Muscle layer of duodenum (tissue), 2 donors: Measurements from ENCODE around the gene BET1.

Experiments used
- H3K27ac ChIP-seq: one replicate; pipeline ENCODE4 v1.7.0; 2013; ENCODE audit warnings: mild to moderate bottlenecking, low read length
- H3K27me3 ChIP-seq: one replicate; pipeline ENCODE4 v1.7.0; 2013; ENCODE audit warnings: low read depth, mild to moderate bottlenecking, control low read depth, low read length
- H3K36me3 ChIP-seq, 2 donors: one replicate each; pipeline ENCODE4 v1.7.0; 2013; ENCODE audit warnings: low read length in 2 of 2, control low read depth in 1 of 2, mild to moderate bottlenecking in 1 of 2; ENCODE audit not compliant: insufficient read depth in 2 of 2, control insufficient read depth in 1 of 2
- H3K4me1 ChIP-seq, 2 donors: one replicate each; pipeline ENCODE4 v1.7.0; 2013; ENCODE audit warnings: low read length in 2 of 2, mild to moderate bottlenecking in 2 of 2, control low read depth in 1 of 2, moderate library complexity in 1 of 2; ENCODE audit not compliant: insufficient read depth in 2 of 2, control insufficient read depth in 1 of 2
- H3K4me3 ChIP-seq, 2 donors: one replicate each; pipeline ENCODE4 v1.7.0; 2013; ENCODE audit warnings: low read length in 2 of 2, low read depth in 1 of 2, mild to moderate bottlenecking in 1 of 2
- H3K9me3 ChIP-seq, 2 donors: one replicate each; pipeline ENCODE4 v1.7.0; 2013; ENCODE audit warnings: low read length in 2 of 2, control low read depth in 1 of 2, mild to moderate bottlenecking in 1 of 2; ENCODE audit not compliant: control insufficient read depth in 1 of 2
- donor health status: healthy.

The BET1 gene

DNA sequence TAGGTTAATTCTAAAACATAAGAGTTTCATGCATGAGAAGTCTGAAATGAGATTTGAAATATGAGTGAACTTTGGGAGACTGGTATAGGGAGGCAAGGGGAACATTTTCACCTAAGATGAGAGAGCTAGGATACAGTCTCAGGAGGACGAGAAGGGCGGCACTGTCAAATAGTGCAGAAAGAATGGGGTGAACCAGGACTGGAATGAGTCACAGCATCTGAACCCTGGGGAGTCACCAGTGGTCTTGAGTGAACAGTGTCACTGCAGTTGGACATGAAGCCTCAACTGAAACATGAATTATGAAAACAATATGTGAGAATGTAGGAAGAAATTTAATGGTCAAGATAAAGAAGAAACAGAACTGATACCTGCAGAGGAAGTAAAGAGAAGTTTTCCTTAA lies 48.9 kb downstream of the BET1 start:
- H3K4me1 ChIP-seq: no peaks in the 10 kb centered on the region
- no peak overlapping the region for H3K4me3 ChIP-seq
- H3K27ac ChIP-seq: no peak overlapping the region
- no peaks in the 10 kb centered on the region for H3K36me3 ChIP-seq
- H3K27me3 ChIP-seq: no peaks in the 10 kb centered on the region
- H3K9me3 ChIP-seq: no peaks in the 10 kb centered on the region

DNA sequence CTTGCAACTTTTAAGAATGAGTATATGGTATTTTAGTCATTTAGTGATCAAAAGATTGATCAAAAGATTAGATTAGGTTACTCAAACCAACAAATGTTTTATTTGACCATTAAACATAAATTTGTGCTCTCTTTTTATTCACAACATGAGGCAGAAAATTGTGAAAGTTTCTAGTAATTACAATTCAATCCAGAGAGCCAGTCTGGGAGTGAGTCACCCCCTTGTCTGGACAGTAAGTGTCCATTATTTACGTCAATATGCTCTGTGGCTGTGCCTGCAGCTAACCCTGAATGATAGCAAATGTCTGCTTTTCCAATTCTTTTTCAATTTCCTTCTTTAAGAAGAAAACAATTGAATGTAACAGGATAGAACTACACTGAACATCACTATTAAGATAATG lies 54.7 kb downstream of the BET1 start:
- H3K4me3 ChIP-seq: no peak overlapping the region
- H3K27me3 ChIP-seq: no peaks in the 10 kb centered on the region
- H3K27ac ChIP-seq: no peak overlapping the region
- H3K9me3 ChIP-seq: no peaks in the 10 kb centered on the region
- no peaks in the 10 kb centered on the region for H3K36me3 ChIP-seq
- no peaks in the 10 kb centered on the region for H3K4me1 ChIP-seq

DNA sequence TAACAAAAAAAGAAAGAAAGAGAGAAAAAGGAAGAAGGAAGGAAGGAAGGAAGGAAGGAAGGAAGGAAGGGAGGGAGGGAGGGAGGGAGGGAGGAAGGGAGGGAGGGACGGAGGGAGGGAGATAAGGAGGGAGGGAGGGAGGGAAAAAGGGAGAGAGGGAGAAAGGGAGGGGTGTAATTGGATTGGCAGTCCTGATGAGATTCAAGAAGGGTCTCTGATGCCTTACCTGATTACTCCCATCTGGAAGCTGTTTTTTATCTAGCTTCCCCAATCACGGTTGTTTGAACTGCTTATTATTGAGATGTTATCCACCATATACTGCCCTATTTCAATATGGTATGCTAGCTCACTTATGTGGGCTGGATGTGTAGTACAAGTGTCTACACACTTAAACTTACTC lies 55.3 kb downstream of the BET1 start:
- Histone ChIP-seq H3K4me1 (no peaks in the 10 kb centered on the region), H3K36me3 (no peaks in the 10 kb centered on the region), H3K9me3 (no peaks in the 10 kb centered on the region), H3K27me3 (no peaks in the 10 kb centered on the region), H3K4me3 (no peak overlapping the region), H3K27ac (no peak overlapping the region)

DNA sequence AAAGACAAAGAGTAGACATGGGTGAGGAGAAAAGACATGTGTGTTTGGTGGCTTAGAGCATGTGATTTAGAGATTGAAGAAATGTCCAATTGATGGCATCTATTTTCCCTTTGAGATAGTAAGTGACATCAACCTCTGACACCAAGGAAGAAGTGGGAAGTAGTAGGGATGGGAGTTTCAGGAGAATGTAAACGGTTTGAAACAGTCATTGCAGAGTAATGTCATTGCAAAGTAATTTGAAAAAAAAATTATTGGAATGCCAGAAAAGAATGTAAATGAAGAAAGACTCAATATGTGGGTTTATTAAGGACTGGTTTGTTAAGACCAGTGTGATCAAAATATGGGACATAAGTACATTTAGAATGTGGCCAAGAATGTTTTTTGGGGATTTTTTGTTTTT lies 56.0 kb downstream of the BET1 start:
- H3K4me1 ChIP-seq: no peaks in the 10 kb centered on the region

GRCh38 chr7:93945756-93946535 lies 58.2 kb downstream of the BET1 start:
- Histone ChIP-seq H3K36me3 (no peaks in the 10 kb centered on the region), H3K4me3 (no peak overlapping the region), H3K9me3 (no peaks in the 10 kb centered on the region), H3K27me3 (no peaks in the 10 kb centered on the region), H3K4me1 (no peaks in the 10 kb centered on the region), H3K27ac (no peak overlapping the region)

More for the DNA sequence above, 56.0 kb downstream of the BET1 start:
- Histone ChIP-seq H3K9me3 (no peaks in the 10 kb centered on the region), H3K27me3 (no peaks in the 10 kb centered on the region), H3K4me3 (no peak overlapping the region), H3K27ac (no peak overlapping the region), H3K36me3 (no peaks in the 10 kb centered on the region)

DNA sequence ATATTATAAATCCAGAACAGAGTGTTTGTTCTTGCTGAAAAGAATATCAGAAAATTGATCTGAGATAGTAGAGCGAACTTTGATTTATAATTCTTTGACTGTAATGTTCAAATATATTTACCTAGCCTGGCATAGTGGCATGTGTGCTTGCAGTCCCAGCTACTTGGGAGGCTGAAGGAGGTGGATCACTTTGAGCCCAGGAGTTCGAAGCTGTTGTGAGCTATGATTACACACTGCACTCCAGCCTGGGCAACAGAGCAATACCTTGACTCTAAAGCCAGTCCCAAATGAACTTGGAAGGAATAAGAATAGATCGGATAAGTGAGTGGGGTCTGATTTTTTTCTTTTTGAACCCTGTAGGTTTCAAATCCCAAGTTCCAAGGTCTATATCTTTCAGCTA lies 59.1 kb downstream of the BET1 start:
- Histone ChIP-seq H3K4me1 (no peaks in the 10 kb centered on the region), H3K36me3 (no peaks in the 10 kb centered on the region), H3K27ac (no peak overlapping the region), H3K9me3 (no peaks in the 10 kb centered on the region), H3K27me3 (no peaks in the 10 kb centered on the region), H3K4me3 (no peak overlapping the region)

- Histone ChIP-seq H3K9me3 (no peaks in the 10 kb centered on the region), H3K27ac (no peak overlapping the region)
Measured at GRCh38 chr7:93944673-93945072, 59.5 kb downstream of the BET1 start.

DNA sequence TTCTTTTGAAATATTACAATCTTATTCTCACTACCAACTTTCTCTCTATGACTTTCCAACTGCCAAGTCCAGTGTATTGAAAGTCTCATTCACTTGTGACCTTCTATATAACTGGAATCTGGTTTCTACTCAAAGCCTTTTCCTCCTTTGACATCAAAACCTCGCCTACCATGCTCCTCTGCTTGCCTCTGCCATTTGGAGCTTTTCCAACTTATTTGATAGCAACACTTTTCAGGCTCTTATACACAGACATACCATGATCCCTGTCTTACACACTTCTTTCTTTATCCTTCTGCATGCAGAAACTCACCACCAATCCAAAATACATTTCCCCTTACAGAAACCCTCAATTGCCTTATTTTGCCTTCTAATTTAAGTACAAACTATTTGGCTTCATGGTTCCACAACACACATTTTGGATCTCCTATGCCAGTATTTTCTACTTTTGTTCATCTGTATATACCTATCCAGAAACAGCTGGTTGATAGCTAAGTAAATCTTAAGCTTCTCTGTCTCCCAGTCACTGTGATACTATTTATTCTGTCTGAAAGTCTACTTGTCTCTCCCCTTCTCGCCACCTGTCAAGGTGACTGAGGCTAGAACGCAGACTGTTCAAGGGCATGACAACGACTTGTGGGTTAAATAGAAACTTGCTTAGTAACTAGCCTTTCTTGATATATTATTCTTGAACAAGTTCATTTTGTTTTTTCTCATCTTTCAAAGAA lies 60.2 kb downstream of the BET1 start:
- Histone ChIP-seq H3K27ac (no peak overlapping the region), H3K4me3 (no peak overlapping the region), H3K4me1 (no peaks in the 10 kb centered on the region), H3K27me3 (no peaks in the 10 kb centered on the region), H3K9me3 (no peaks in the 10 kb centered on the region), H3K36me3 (no peaks in the 10 kb centered on the region)

More at GRCh38 chr7:93944673-93945072, 59.5 kb downstream of the BET1 start:
- no peak overlapping the region for H3K4me3 ChIP-seq
- H3K27me3 ChIP-seq: no peaks in the 10 kb centered on the region
- H3K4me1 ChIP-seq: no peaks in the 10 kb centered on the region
- H3K36me3 ChIP-seq: no peaks in the 10 kb centered on the region
